Activated CD4-positive, alpha-beta memory T cell treated with anti-CD3 and anti-CD28 coated beads for 36 hours (primary cell): ENCODE measurements around the gene HMG20A. TPM values are rescaled to one million over a fixed set of nuclear protein-coding genes. Genes with fewer than 3 reads are reported as not detected.

Experiments
- CTCF ChIA-PET: fragments of 350-600 bp; sonication (Branson Sonifier 250); formaldehyde crosslinking; loops from one replicate; lab custom pipeline; 2021; ENCODE audit warnings: antibody characterized with exemption, inconsistent platforms; lab: Charles Lee
- POLR2A ChIA-PET: fragments of 350-600 bp; sonication (Branson Sonifier 250); formaldehyde crosslinking; loops from one replicate; lab custom pipeline; 2021; ENCODE audit warnings: antibody characterized with exemption; lab: Charles Lee
- DNase-seq: peaks from one replicate; pipeline ENCODE4 v3.0.0-alpha.2; 2020
- H3K27ac Mint-ChIP-seq: one replicate; pipeline ENCODE4 v1.8.0; 2021; ENCODE audit warnings: mixed read lengths
- H3K27me3 Mint-ChIP-seq: one replicate; pipeline ENCODE4 v1.8.0; 2021; ENCODE audit warnings: mixed read lengths
- H3K36me3 Mint-ChIP-seq: one replicate; pipeline ENCODE4 v1.8.0; 2021; ENCODE audit warnings: mixed read lengths
- H3K4me1 Mint-ChIP-seq: one replicate; pipeline ENCODE4 v1.8.0; 2021; ENCODE audit warnings: low read depth, mixed read lengths
- H3K4me3 Mint-ChIP-seq: one replicate; pipeline ENCODE4 v1.8.0; 2021; ENCODE audit warnings: mild to moderate bottlenecking, mixed read lengths
- H3K9me3 Mint-ChIP-seq: one replicate; pipeline ENCODE4 v1.8.0; 2021; ENCODE audit warnings: mixed read lengths
- intact Hi-C: fragments of 100-400 bp; cut with micrococcal nuclease; formaldehyde crosslinking; loops from one replicate; pipeline ENCODE4 v1.15.1; 2023
- total RNA-seq, 2 experiments: library from RNA; stranded (reverse); gene quantifications; one replicate each; pipeline ENCODE4 v1.2.3, GENCODE V29; 2021

Gene HMG20A
- total RNA-seq, 2 experiments from 2014 or later = 34.8 to 41.5 TPM

GRCh38 chr15:77507143-77507897, 86.6 kb downstream of the HMG20A start:
- no peak overlapping the region for H3K4me3 Mint-ChIP-seq
- peaks cover 3% of the 10 kb centered on the region for H3K9me3 Mint-ChIP-seq
- peaks cover 6% of the 10 kb centered on the region for H3K4me1 Mint-ChIP-seq
- no peak for DNase-seq
- no peak overlapping the region for H3K27ac Mint-ChIP-seq
- no peaks in the 10 kb centered on the region for H3K27me3 Mint-ChIP-seq
- POLR2A ChIA-PET = no interaction called here
- no peaks in the 10 kb centered on the region for H3K36me3 Mint-ChIP-seq
- intact Hi-C loops = no loop called here
- CTCF ChIA-PET = interaction anchor here (1.1 to 1.3 kb wide), 2 partner anchors 36 to 534 kb away, joined by 3 read pairs; no protein-coding TSS in a partner anchor

GRCh38 chr15:77507911-77508310, 87.2 kb downstream of the HMG20A start:
- ChIA-PET CTCF (interaction anchor here (1.3 kb wide), 1 partner anchor 534 kb away, joined by 3 read pairs; no protein-coding TSS in a partner anchor), POLR2A (no interaction called here)
- no peak for DNase-seq
- Mint-ChIP-seq H3K27ac (no peak overlapping the region), H3K9me3 (peaks cover 3% of the 10 kb centered on the region), H3K36me3 (no peaks in the 10 kb centered on the region), H3K4me3 (no peak overlapping the region), H3K4me1 (peaks cover 6% of the 10 kb centered on the region), H3K27me3 (no peaks in the 10 kb centered on the region)
- intact Hi-C loops = no loop called here

- intact Hi-C loops = no loop called here
- no peaks in the 10 kb centered on the region for H3K27me3 Mint-ChIP-seq
- ChIA-PET POLR2A (no interaction called here), CTCF (no interaction called here)
- no peak overlapping the region for H3K27ac Mint-ChIP-seq
- DNase-seq = no peak
- H3K36me3 Mint-ChIP-seq = no peaks in the 10 kb centered on the region
- H3K4me1 Mint-ChIP-seq = peaks cover 6% of the 10 kb centered on the region
- no peak overlapping the region for H3K4me3 Mint-ChIP-seq
- H3K9me3 Mint-ChIP-seq = peaks cover 3% of the 10 kb centered on the region
Observed at GRCh38 chr15:77508541-77509243, 88.0 kb downstream of the HMG20A start.

- no peaks in the 10 kb centered on the region for H3K27me3 Mint-ChIP-seq
- intact Hi-C loops = no loop called here
- ChIA-PET CTCF (interaction anchor here (1.2 kb wide), 1 partner anchor 13 kb away, joined by 4 read pairs; no protein-coding TSS in a partner anchor), POLR2A (no interaction called here)
- no peak overlapping the region for H3K27ac Mint-ChIP-seq
- H3K4me1 Mint-ChIP-seq = peaks cover 6% of the 10 kb centered on the region
- no peak overlapping the region for H3K4me3 Mint-ChIP-seq
- H3K36me3 Mint-ChIP-seq = no peaks in the 10 kb centered on the region
- peaks cover 3% of the 10 kb centered on the region for H3K9me3 Mint-ChIP-seq
- DNase-seq = no peak
Observed at GRCh38 chr15:77510066-77511057, 89.7 kb downstream of the HMG20A start.

- no peak overlapping the region for H3K27ac Mint-ChIP-seq
- CTCF ChIA-PET = no interaction called here
- peaks cover 6% of the 10 kb centered on the region for H3K4me1 Mint-ChIP-seq
- intact Hi-C loops = no loop called here
- no peaks in the 10 kb centered on the region for H3K27me3 Mint-ChIP-seq
- H3K36me3 Mint-ChIP-seq = no peaks in the 10 kb centered on the region
- POLR2A ChIA-PET = no interaction called here
- no peak for DNase-seq
- peaks cover 3% of the 10 kb centered on the region for H3K9me3 Mint-ChIP-seq
- no peak overlapping the region for H3K4me3 Mint-ChIP-seq
Observed at GRCh38 chr15:77511869-77512268, 91.2 kb downstream of the HMG20A start.

- Mint-ChIP-seq H3K27me3 (no peaks in the 10 kb centered on the region), H3K36me3 (no peaks in the 10 kb centered on the region), H3K9me3 (peaks cover 3% of the 10 kb centered on the region), H3K4me3 (no peak overlapping the region), H3K4me1 (peaks cover 4% of the 10 kb centered on the region), H3K27ac (no peak overlapping the region)
- ChIA-PET CTCF (no interaction called here), POLR2A (no interaction called here)
- intact Hi-C loops = no loop called here
- DNase-seq = no peak
Observed at GRCh38 chr15:77513226-77513625, 92.5 kb downstream of the HMG20A start.

- POLR2A ChIA-PET = no interaction called here
- intact Hi-C loops = no loop called here
- Mint-ChIP-seq H3K4me3 (no peak overlapping the region), H3K9me3 (peaks cover 3% of the 10 kb centered on the region), H3K27me3 (no peaks in the 10 kb centered on the region), H3K36me3 (no peaks in the 10 kb centered on the region), H3K27ac (no peak overlapping the region), H3K4me1 (no peaks in the 10 kb centered on the region)
- no peak for DNase-seq
- CTCF ChIA-PET = no interaction called here
Observed at GRCh38 chr15:77514641-77515402, 94.1 kb downstream of the HMG20A start.

- ChIA-PET CTCF (interaction anchor here (1.4 kb wide), 1 partner anchor 28 kb away, joined by 6 read pairs; no protein-coding TSS in a partner anchor), POLR2A (no interaction called here)
- DNase-seq = no peak
- Mint-ChIP-seq H3K27me3 (no peaks in the 10 kb centered on the region), H3K4me3 (no peak overlapping the region), H3K4me1 (no peaks in the 10 kb centered on the region), H3K36me3 (no peaks in the 10 kb centered on the region), H3K9me3 (peaks cover 3% of the 10 kb centered on the region), H3K27ac (no peak overlapping the region)
- intact Hi-C loops = no loop called here
Observed at GRCh38 chr15:77515613-77516012, 94.9 kb downstream of the HMG20A start.

- CTCF ChIA-PET = interaction anchor here (1.4 kb wide), 1 partner anchor 27 kb away, joined by 6 read pairs; no protein-coding TSS in a partner anchor
- intact Hi-C loops = no loop called here
- Mint-ChIP-seq H3K4me1 (no peaks in the 10 kb centered on the region), H3K27me3 (no peaks in the 10 kb centered on the region), H3K27ac (no peak overlapping the region), H3K36me3 (no peaks in the 10 kb centered on the region), H3K9me3 (peaks cover 3% of the 10 kb centered on the region), H3K4me3 (no peak overlapping the region)
- DNase-seq = no peak
- POLR2A ChIA-PET = no interaction called here
Observed at GRCh38 chr15:77516076-77516475, 95.4 kb downstream of the HMG20A start.

- no peaks in the 10 kb centered on the region for H3K27me3 Mint-ChIP-seq
- POLR2A ChIA-PET = no interaction called here
- H3K4me3 Mint-ChIP-seq = no peak overlapping the region
- CTCF ChIA-PET = interaction anchor here (1.4 kb wide), 1 partner anchor 27 kb away, joined by 6 read pairs; no protein-coding TSS in a partner anchor
- DNase-seq = no peak
- H3K36me3 Mint-ChIP-seq = no peaks in the 10 kb centered on the region
- H3K4me1 Mint-ChIP-seq = no peaks in the 10 kb centered on the region
- intact Hi-C loops = no loop called here
- H3K9me3 Mint-ChIP-seq = peaks cover under 1% of the 10 kb centered on the region
- H3K27ac Mint-ChIP-seq = no peak overlapping the region
Observed at GRCh38 chr15:77516786-77517185, 96.1 kb downstream of the HMG20A start.

- intact Hi-C loops = no loop called here
- CTCF ChIA-PET = interaction anchor here (1.3 kb wide), 1 partner anchor 25 kb away, joined by 3 read pairs; no protein-coding TSS in a partner anchor
Observed at GRCh38 chr15:77517579-77517978, 96.9 kb downstream of the HMG20A start.

More at GRCh38 chr15:77517579-77517978, 96.9 kb downstream of the HMG20A start:
- H3K36me3 Mint-ChIP-seq = no peaks in the 10 kb centered on the region
- POLR2A ChIA-PET = no interaction called here
- H3K4me1 Mint-ChIP-seq = no peaks in the 10 kb centered on the region
- no peaks in the 10 kb centered on the region for H3K9me3 Mint-ChIP-seq
- no peak for DNase-seq
- no peak overlapping the region for H3K27ac Mint-ChIP-seq
- H3K4me3 Mint-ChIP-seq = no peak overlapping the region
- H3K27me3 Mint-ChIP-seq = no peaks in the 10 kb centered on the region
